GM13977 (cell line): ENCODE measurements around the gene ACTL6B.

Source experiments
- DNase-seq: peaks from one replicate; pipeline ENCODE4 v3.0.0; 2012; ENCODE audit warnings: low spot score
- CTCF ChIP-seq: IDR thresholded peaks from 2 replicates; pipeline ENCODE4 v1.5.1; 2012; ENCODE audit warnings: mild to moderate bottlenecking, control low read depth; ENCODE audit not compliant: insufficient read depth; ENCODE audit errors: extremely low read depth, missing control alignments
- in situ Hi-C: fragments of 300-500 bp; cut with MboI; formaldehyde crosslinking; loops from one replicate; pipeline ENCODE4 v1.12.0; 2022; ENCODE audit warnings: low sequenced_read_pairs, low pct_unique_long_range_greater_than_20kb, mixed read lengths, inconsistent platforms; ENCODE audit not compliant: unreplicated experiment

ACTL6B gene

GRCh38 chr7:100693312-100694097 is 37.3 kb upstream of the ACTL6B start:
- in situ Hi-C loops = no loop called here

GRCh38 chr7:100692578-100692961 is 36.3 kb upstream of the ACTL6B start:
- no peak for DNase-seq
- TF ChIP-seq CTCF = no peak
- in situ Hi-C loops = no loop called here

More at GRCh38 chr7:100693312-100694097, 37.3 kb upstream of the ACTL6B start:
- peak; percentile 34 for DNase-seq
- no peak for TF ChIP-seq CTCF

- in situ Hi-C loops = no loop called here
- DNase-seq = peak; percentile 90
Observed at GRCh38 chr7:100691676-100692577, 35.7 kb upstream of the ACTL6B start.

GRCh38 chr7:100689230-100690135 is 33.2 kb upstream of the ACTL6B start:
- peak; percentile 42 for DNase-seq
- no peak for TF ChIP-seq CTCF
- in situ Hi-C loops = no loop called here

More at GRCh38 chr7:100691676-100692577, 35.7 kb upstream of the ACTL6B start:
- peak; percentile 92 for TF ChIP-seq CTCF

- TF ChIP-seq CTCF = no peak
- no peak for DNase-seq
- in situ Hi-C loops = no loop called here
Observed at GRCh38 chr7:100688326-100688860, 32.1 kb upstream of the ACTL6B start.

- in situ Hi-C loops = no loop called here
- no peak for TF ChIP-seq CTCF
Observed at GRCh38 chr7:100687751-100688300, 31.6 kb upstream of the ACTL6B start.

More at GRCh38 chr7:100687751-100688300, 31.6 kb upstream of the ACTL6B start:
- no peak for DNase-seq
